GM21367 (cell line): ENCODE results near the gene CORO2A.

Source experiments
- ATAC-seq: cut with Tn5 transposase; IDR thresholded peaks from one replicate; pipeline ENCODE4 v1.9.1; 2021; ENCODE audit not compliant: unreplicated experiment

Gene CORO2A

DNA sequence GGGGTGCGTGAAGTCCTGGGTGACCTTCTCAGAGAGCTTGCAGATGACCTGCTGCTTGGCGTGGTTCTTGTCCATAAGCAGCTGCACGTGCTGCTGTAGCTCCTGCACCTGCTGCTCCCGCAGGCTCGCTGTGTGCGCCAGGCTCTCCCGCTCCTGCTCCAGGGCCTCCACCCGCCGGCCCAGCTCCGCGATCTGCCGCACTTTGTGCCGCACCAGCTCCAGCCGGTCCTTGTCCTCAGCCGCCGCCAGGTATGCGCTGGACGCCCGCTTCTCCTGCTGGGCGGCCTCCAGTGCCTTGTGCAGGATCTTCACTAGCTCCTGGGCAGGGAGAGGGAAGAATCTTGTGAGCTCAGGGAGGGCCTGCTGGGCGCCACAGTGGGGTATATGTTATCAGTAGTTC, 28.5 kb upstream of the CORO2A start:
- no peak for ATAC-seq

DNA sequence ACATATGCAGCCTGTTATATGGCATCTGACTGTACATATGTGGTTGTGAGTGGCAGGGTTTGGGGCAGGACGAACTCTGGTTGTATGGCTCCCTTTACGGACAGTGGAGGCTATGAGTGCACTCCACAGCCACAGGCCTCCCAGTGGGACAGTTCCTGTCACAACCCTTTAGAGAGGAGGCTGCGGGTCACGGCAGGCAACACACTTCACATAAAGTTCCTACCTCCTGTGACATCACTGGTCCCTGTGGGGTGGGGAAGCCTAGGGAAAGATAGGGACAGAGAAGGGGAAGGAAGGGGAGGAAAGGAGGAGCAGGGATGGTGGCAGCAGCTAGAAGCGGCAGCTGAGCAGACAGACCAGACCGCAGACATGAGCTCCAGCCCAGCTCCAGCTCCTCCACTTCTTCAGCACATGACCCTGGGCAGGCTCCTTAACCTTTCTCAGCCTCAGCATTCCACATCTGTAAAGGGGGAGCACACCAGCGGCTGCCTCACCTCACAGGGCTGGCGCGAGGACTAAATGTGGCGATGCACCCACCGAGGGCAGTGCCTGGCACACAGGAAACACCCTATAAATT, 27.4 kb upstream of the CORO2A start:
- ATAC-seq, result no peak

DNA sequence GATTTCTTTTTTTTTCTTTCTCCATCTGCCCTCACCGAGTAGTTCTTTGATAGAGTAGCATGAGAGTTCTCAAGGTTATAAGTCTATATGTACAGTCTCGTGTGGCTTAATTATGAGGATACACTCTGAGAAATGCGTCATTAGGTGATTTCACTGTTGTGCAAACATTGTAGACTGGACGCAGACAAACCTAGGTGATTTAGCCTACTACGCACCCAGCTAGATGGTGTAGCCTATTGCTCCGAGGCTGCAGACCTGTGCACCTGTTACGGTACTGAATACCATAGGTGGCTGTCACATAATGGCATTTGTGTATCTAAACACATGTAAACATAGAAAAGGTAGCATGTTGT, 26.9 kb upstream of the CORO2A start:
- ATAC-seq, result no peak

DNA sequence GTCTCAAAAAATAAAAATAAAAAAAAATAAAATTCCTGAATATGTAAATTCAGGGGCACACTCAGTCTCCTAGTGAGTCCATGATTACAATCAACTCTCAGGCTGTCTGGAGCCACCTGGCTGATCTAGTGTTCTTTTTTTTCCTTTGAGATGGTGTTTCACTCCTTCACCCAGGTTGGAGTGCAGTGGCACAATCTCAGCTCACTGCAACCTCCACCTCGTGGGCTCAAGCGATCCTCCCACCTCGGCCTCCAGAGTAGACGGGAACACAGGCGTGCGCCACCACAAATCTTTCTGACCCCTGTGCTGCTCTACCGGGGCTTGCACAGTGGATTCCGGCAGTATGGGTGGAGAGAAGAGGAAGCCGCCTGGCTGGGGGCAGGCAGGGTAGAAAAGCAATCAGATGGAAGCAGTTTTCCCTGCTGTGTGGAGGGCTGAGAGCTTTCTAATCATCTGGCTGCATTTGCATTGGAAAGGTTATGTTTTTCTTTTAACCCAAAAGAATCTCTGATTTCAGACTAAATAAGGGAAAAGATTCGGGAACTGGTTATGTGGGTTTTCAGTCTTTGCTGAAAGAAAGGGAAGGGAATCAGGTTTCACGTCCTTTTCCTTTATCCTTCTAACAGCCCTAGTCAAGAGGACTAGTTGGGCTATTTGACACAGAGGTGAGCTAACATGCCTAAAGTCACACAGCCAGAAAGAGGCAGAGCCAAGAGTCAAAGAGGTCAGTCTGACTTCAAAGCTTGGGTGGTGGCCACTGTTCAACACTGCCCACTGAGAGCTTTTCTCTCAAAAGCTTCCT, 26.3 kb upstream of the CORO2A start:
- ATAC-seq, result no peak

DNA sequence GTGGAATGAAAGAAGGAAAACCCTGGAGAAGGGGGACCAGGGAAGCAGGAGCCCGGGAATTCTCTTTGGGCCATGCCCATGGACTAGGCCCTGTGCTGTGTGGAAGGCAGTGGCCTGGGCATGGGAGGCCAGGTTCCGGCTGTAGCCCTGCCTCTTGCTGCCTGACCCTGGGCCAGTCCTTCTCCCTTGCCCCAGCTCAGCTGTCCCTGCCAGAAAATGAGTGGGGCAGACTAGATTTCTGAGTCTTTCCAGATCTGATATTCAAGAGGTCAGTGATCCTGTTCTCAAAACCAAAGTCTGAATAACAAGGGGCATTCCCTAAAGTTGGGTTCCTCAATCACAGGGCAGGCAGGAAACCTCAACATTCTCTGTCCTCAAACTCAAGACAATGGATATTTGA, 24.8 kb upstream of the CORO2A start:
- ATAC-seq, result no peak

DNA sequence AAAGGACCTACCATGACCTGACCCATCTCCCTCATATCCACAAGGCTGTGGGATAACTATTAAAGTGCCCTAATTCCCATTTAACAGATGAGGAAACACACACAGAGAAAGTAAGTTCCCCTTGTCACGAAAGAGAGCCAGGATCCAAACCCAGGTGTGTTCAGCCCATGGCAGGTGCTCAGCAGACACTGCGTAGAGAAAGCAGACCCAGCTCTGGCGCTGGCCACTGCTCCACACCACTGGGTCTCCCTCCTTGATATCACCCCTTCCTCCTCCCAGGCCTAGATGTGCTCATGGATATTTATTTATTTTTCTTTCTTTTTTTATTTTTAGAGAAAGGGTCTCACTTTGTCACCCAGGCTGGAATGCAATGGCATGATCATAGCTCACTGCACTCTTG, 24.0 kb upstream of the CORO2A start:
- ATAC-seq, result no peak

DNA sequence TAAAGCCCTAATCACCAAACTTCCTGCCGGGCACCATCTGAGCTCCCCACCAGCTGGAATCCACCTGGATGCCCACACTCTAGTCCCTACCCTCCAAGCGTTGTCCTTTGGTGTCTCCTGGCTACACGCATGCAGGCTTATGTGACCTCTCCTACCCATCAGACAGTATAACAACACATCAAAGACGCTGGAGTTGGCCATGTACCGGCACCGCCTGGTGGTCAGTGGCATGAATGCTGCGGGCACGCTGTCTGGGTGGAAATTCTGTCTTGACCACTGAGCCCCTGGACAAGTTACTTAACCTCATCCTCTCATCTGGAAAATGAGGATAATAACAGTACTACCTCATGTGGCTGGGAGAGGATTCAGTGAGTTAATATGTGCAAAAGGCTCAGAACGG, 23.4 kb upstream of the CORO2A start:
- ATAC-seq, result no peak

DNA sequence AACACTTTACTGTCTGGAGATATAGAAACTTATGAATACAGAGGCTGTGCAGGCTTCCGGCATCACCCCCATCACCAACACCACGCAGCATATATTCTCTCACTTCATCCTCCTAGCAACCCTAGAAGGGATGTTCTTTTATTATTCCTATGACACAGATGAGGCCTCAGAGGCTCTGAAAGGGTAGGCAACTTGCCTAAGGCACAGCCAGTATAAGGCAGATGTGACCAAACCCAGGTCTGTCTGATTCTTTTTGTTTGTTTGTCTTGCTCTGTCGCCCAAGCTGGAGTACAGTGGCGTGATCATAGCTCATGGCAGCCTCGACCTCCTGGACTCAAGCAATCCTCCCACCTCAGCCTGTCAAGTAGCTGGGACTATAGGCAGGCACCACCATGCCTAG, 22.8 kb upstream of the CORO2A start:
- ATAC-seq, result no peak

DNA sequence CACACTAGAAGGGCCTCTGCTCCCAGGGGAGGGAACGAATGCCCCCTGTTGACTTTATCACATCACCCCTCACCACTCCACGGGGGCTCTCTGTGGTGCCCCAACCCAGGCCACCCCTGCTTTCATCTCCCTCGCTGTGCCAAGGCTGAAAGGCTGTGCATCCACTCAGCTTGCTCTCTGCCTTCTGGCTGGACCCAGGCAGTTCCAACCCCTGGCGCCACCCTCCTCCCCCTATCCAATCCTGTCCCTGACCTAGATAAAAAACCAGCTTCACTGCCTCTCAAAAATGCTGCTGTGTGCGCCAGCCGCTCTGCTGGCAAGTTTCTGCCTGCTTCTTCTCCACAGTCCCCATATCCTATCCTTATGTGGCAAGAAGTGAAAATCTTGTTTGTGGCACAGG, 22.4 kb upstream of the CORO2A start:
- no peak for ATAC-seq

DNA sequence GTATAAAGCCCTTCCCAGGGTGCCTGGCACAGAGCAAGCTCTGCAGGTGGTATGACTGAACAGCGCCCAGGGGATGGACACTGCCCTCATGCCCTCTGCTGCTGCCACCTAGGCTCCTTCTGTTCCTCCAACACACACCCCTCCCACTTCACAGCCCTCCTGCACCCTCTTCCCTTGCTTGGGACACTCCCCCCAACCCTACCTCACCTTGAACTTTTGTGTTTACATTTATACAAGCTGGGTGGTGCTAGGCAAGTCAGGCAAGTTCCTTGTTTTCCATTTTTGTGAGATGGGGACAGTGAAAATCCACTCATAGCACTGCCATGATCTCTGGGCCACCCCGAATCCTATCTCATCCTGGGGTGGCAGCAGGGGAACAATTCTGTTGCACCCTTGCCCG, 18.8 kb upstream of the CORO2A start:
- ATAC-seq, result no peak

DNA sequence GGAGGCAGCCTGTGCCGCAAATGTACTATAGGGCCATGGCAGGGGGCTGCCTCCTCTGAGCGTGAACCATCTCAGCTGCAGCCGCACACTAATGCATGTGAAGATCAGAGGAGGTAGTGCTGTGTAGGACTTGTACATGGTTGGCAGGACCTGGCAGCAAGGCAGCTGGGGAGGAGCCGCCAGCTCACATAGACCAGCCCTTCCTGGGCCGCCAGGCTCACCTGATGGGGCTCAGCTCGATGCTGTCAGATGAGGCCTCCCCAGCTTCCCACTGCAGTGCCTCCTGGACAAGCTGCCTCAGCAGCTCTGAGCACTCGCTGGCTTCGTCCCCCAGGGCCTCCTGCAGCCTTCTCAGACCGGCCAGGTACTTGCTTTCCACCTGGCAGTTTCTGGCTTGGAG, 18.0 kb upstream of the CORO2A start:
- no peak for ATAC-seq

DNA sequence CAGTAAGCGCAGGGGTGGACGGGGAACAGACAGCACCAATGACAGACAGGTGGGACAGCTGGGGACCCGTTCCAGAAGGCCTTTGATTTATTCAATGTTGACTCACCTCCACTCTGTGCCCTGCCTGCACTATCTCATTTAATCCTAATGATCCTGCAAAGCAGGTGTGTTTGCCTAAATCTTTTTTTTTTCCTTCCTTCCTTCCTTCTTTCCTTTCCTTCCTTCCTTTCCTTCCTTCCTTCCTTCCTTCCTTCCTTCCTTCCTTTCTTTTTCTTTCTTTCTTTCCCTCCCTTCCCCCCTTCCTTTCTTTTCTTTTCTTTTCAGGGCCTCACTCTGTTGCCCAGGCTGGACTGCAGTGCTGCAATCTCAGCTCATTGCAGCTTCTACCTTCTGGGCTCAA, 17.1 kb upstream of the CORO2A start:
- no peak for ATAC-seq

DNA sequence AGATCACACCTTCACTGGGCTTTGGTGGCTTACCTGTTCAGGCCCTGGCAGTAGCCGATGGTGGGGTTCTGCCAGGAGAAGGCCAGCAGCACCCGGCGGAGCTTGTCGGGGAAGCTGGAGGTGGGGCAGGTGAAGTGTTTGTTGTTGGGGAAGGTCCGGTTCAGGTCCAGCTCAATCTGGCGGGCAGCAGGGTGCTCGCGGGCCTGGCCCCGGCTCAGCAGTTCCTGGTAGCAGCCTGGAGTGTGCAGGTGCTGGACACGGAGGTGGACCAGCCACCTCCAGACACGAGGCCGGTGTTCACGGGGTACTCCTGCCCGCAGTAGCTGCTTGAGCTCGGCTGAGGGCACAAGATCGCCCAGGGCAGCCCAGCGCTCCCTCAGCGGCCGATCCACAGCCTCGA, 16.2 kb upstream of the CORO2A start:
- ATAC-seq, result no peak

DNA sequence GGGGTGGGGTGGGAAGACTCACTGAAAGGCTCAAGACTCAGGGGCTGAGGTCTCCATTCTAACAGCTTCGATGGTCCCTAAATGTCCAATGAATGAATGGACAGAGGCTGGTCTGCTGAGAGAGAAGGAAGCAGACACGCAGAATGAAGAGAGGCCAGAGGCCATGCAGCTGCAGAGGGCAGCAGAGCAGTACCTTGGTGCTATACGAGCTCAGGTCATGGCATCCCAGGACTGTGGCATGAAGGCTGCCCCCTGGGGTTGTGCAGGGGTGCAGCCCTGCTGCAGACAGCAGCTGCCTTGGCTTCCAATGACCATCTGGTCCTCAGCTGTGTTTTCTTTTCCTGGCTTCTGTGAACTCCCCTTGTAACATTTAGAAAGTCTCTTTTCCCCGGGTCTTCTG, 15.2 kb upstream of the CORO2A start:
- ATAC-seq, result no peak

DNA sequence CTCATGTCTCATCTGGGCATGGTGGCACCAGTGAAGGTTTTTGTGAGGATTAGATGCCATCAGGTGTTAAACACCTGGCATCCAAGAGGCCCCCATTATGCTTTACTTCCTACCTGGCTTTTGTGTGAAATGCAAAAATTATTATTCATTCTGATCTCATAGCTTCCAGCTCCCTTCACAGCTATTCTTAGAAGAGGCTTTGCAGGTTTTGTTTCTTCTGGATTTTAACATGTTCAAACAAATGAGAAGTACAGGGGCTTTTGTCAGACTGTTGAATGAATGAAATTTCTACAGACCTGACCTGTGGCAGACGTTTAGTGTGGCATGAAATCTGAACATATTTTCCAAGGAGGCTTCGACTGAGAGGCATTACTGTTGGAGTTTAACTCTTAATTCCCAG, 14.3 kb upstream of the CORO2A start:
- ATAC-seq, result no peak

DNA sequence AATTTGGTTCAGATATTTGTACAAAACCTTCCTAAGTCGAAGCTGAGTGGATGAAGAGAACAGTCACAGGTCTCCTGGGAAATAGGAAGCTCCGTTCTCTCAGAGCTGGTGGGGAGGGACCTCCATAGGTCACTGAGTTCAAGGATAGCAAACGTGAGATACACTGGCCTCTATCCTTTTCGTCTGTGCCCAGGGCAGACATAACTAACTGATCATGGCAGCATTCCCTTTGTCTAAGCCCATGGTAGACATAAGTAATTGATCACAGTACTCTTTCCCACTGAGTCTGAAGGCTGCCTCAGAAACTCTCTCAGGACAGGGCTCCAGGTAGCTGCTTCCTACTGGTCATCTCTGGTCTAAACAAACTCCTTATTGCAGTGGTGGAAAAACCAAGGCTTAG, 12.3 kb upstream of the CORO2A start:
- no peak for ATAC-seq

DNA sequence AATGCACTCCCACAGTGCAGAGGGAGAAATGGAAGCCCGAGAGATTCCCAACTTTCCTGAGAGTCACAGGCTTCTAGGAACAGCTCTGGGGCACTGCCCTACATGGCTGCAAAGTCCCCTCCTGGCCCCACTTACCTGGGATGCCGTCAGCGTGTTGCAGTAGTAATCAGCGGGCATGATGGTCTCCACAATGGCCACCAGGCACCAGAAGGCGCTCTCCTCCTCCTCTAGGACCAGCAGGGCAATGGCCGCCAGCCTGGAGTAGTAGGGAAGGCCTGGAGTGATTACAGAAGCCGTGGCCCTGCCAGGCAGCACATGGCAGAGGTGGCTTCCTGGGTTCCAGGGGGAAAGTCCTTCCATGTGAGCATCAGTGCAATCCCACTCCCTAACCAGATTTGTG, 10.7 kb upstream of the CORO2A start:
- ATAC-seq, result no peak

DNA sequence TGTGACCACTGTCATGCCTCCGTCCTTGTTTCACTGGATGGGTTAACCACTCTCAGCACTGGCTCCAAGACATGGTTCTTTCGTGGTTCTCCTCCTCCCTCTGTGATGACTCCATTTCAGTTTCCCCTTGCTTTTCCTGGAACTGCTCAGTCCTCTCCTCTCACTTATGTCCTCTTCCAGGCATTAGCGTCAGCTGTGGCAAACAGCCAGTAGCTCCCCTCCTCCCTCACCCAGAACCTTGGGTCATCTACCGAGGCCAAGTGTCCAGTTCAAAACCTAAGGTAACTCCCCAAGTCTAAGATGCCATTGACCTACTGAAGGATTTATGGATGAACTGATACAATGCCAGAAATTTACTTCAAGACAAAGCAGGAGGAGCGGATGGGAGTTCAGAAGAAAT, 9.8 kb upstream of the CORO2A start:
- ATAC-seq, result no peak

DNA sequence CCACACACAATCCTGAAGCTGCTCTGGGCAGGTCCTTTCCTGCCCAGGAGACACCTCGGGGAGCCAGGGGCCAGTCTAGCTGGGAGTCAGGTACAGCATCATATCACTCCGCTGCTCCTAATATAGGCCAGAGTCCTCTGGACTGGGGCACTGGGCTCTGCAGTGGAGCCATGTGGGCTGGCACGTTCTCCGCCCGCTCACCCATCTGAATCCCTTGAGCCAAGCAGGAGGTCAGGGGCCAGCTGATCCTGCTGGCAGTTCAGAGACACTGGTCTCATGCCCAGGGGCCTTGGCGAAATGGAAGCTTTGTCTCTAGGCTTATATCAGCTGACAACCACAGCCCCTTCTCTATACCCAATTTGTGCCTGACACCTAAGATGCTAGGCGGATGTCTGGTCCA, 9.3 kb upstream of the CORO2A start:
- ATAC-seq, result no peak

DNA sequence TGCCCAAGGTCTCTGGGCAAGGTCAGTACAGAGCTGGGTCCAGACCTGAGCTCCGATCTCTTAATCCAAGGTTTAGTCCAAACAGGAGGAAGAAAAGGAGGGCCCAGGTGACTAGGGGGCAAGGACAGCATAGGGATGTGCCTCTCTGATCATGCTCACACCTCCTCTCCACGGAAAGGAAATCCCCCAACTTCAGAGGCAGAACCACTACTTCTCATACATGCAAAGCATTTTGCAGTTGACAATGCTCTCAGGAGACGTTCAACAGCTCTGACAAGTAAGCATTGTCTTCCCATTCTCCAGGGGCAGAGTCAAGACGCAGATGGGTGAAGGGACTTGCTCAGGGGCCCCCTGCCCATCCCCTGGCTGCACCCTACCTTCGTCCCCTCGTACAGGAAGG, 8.7 kb upstream of the CORO2A start:
- no peak for ATAC-seq

DNA sequence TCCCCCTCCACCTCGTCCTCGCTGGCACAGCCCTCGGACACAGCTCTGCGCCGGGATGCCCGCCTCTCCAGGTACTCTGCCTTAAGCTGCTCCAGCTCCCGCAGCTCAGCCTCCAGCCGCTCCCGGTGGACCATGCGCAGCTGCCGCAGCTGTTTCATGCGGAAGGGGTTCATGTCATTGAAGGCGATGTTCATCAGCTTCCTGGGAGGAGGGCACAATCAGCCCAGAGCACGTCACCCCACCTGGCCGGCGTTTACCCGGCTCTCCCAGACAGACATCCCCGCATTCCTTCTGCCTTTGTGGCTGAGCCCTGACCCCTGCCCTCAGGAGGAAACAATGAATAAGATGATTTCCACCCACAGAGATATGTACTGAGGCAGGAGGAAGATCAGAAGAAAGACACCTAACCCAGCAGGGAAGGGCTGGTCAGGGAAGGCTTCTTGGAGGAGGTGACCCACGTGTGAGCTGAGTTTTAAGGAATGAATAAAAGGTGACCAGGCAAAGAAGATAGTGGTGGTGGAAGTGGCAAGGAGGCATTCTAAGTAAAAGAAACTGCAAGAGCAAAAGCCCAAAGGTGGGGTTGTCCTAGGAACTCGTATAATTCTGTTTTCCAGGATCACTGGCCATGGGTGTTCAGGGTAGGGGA, 7.1 kb upstream of the CORO2A start:
- ATAC-seq, result no peak

DNA sequence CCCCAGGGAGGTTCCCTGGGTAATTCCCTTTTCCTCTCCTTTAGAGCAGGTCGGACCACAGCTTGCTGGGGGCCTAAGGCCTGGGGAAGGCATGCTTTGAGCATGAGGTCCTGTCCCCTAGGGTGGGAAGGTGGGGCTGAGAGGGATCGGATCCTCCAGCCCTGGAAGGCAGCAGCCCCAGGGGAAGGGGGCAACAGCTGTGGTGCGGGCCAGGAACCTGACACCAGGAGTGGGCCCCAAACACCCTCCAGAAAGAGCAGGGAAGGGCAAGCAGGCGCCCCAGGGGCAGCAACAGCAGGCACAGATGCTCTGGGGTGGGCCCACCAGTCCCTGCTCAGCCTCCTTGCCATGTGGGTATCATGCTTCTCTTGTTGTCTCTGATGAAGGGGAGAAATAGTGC, 3.2 kb upstream of the CORO2A start:
- no peak for ATAC-seq
